Lower leg skin (tissue), 4 donors: ENCODE measurements around the gene COTL1. TPM values are rescaled to one million over a fixed set of nuclear protein-coding genes. Genes with fewer than 3 reads are reported as not detected.

Experiments used
- DNase-seq, 2 donors: peaks; one replicate each; pipeline ENCODE4 v3.0.0-alpha.2; 2019; ENCODE audit warnings: low spot score in 2 of 2
- H3K4me3 ChIP-seq: fragments of 200-600 bp; sonication (generic); 2 replicates; pipeline ENCODE4 v1.5.1; 2017; ENCODE audit warnings: mild to moderate bottlenecking, low read depth; ENCODE audit not compliant: poor library complexity, severe bottlenecking
- CTCF ChIP-seq, 3 donors: fragments of 450-650 bp; IDR thresholded peaks; one replicate each; pipeline ENCODE4 v1.5.1; 2016; ENCODE audit warnings: antibody characterized with exemption in 3 of 3, mild to moderate bottlenecking in 3 of 3, moderate library complexity in 2 of 3
- POLR2A ChIP-seq, 2 donors: fragments of 450-650 bp; IDR thresholded peaks; one replicate each; pipeline ENCODE4 v1.6.1; 2016 to 2017; ENCODE audit warnings: antibody characterized with exemption in 2 of 2, mild to moderate bottlenecking in 1 of 2, moderate library complexity in 1 of 2
- WGBS, 2 donors: methylation state at CpG; one replicate each; pipeline ENCODE4 v1.1.5; 2018; 5-methylcytosine and 5-hydroxymethylcytosine counted together
- intact Hi-C: fragments of 100-400 bp; cut with DNase I; formaldehyde crosslinking; loops from one replicate; pipeline ENCODE4 v1.15.0; 2023; ENCODE audit warnings: low total_unique reads
- total RNA-seq, 4 donors: library from RNA; depleted of rRNA; stranded (reverse); fragments of >200 nt; gene quantifications; one replicate each; pipeline ENCODE4 v1.1.0, GENCODE V29; 2016

The COTL1 gene
- total RNA-seq, 4 donors from 2014 or later: 6.5 to 25.7 (median 9.8) TPM

- WGBS, 2 donors: 92 to 94% methylated on average over 11 of the region's 11 CpGs
- no peak overlapping the region for H3K4me3 ChIP-seq
- intact Hi-C loops: no loop called here
- no peak for DNase-seq
- TF ChIP-seq CTCF (IDR thresholded peaks at IDR 0.05): no peak
- TF ChIP-seq POLR2A (IDR thresholded peaks at IDR 0.05): no peak
Observed at GRCh38 chr16:84554627-84555328, 63.1 kb downstream of the COTL1 start.

- H3K4me3 ChIP-seq: no peak overlapping the region
- no peak for DNase-seq
- WGBS, 2 donors: 83 to 88% methylated on average over 11 of the region's 11 CpGs
- intact Hi-C loops: no loop called here
- TF ChIP-seq CTCF (IDR thresholded peaks at IDR 0.05) (no peak), POLR2A (IDR thresholded peaks at IDR 0.05) (no peak)
Observed at GRCh38 chr16:84553873-84554399, 63.9 kb downstream of the COTL1 start.

- no peak for TF ChIP-seq CTCF (IDR thresholded peaks at IDR 0.05)
- no peak for TF ChIP-seq POLR2A (IDR thresholded peaks at IDR 0.05)
- DNase-seq: no peak
- WGBS, 2 donors: 68 to 70% methylated on average over 4 of the region's 4 CpGs
- intact Hi-C loops: no loop called here
- no peak overlapping the region for H3K4me3 ChIP-seq
Observed at GRCh38 chr16:84552135-84552534, 65.7 kb downstream of the COTL1 start.

- intact Hi-C loops: no loop called here
- WGBS, 2 donors: 68 to 81% methylated on average over 4 of the region's 4 CpGs
- H3K4me3 ChIP-seq: no peak overlapping the region
- no peak for TF ChIP-seq CTCF (IDR thresholded peaks at IDR 0.05)
- no peak for TF ChIP-seq POLR2A (IDR thresholded peaks at IDR 0.05)
- DNase-seq: no peak
Observed at GRCh38 chr16:84550096-84550495, 67.8 kb downstream of the COTL1 start.

GRCh38 chr16:84548971-84549844 lies 68.7 kb downstream of the COTL1 start:
- TF ChIP-seq POLR2A (IDR thresholded peaks at IDR 0.05) (no peak), CTCF (IDR thresholded peaks at IDR 0.05) (no peak)
- no peak for DNase-seq
- WGBS, 2 donors: 50 to 52% methylated on average over 25 of the region's 25 CpGs
- no peak overlapping the region for H3K4me3 ChIP-seq
- intact Hi-C loops: no loop called here
